K562 (cell line): ENCODE results near the gene YBEY. TPM values are rescaled to one million over a fixed set of nuclear protein-coding genes. Genes with fewer than 3 reads are reported as not detected.

Experiments used
- CTCFL ChIP-seq: IDR thresholded peaks from 2 replicates; pipeline ENCODE4 v1.6.1; 2011; ENCODE audit warnings: borderline replicate concordance, low read depth, mild to moderate bottlenecking, moderate library complexity, low read length; ENCODE audit not compliant: insufficient read depth, poor library complexity, severe bottlenecking
- ETV5 ChIP-seq: sonication (generic); formaldehyde crosslinking; IDR thresholded peaks from 2 replicates; pipeline ENCODE4 v1.4.0; 2020; ENCODE audit warnings: low read depth, mild to moderate bottlenecking, missing genetic modification reagents
- ETV6 ChIP-seq, 3 experiments: fragments of 150-350 bp in 1 of 3; sonication (generic) in 1 of 3; formaldehyde crosslinking in 1 of 3; IDR thresholded peaks; 2 replicates each; pipeline versions ENCODE4 v1.6.1 to v1.8.0; 2014 to 2022; ENCODE audit warnings: borderline replicate concordance in 2 of 3, low read depth in 2 of 3, antibody characterized with exemption in 1 of 3, low read length in 1 of 3, mild to moderate bottlenecking in 1 of 3, missing genetic modification reagents in 1 of 3
- FOXO4 ChIP-seq: fragments of 450-650 bp; formaldehyde crosslinking; IDR thresholded peaks from 2 replicates; pipeline ENCODE4 v1.4.0; 2020; ENCODE audit warnings: mild to moderate bottlenecking, moderate library complexity
- KDM5B ChIP-seq: fragments of 200-600 bp; sonication (generic); IDR thresholded peaks from 2 replicates; pipeline ENCODE4 v1.6.1; 2012; ENCODE audit warnings: low read depth, mild to moderate bottlenecking, moderate library complexity, low read length, control low read depth, inconsistent platforms; ENCODE audit not compliant: insufficient replicate concordance
- KLF10 ChIP-seq: fragments of 250-450 bp; sonication (Bioruptor Pico); IDR thresholded peaks from 2 replicates; pipeline ENCODE4 v1.6.1; 2021; ENCODE audit warnings: matching md5 sums
- MECOM ChIP-seq: fragments of 250-450 bp; sonication (Bioruptor Pico); IDR thresholded peaks from 2 replicates; pipeline ENCODE4 v1.8.0; 2022; ENCODE audit warnings: inconsistent platforms
- MEF2A ChIP-seq: IDR thresholded peaks from 2 replicates; pipeline ENCODE4 v1.6.1; 2011; ENCODE audit warnings: low read depth, mild to moderate bottlenecking, low read length, moderate library complexity; ENCODE audit not compliant: control insufficient read depth
- NCOR1 ChIP-seq: fragments of 450-650 bp; IDR thresholded peaks from 2 replicates; pipeline ENCODE4 v1.6.1; 2016; ENCODE audit warnings: mild to moderate bottlenecking, moderate library complexity
- PRDM10 ChIP-seq: fragments of 450-650 bp; IDR thresholded peaks from 2 replicates; pipeline ENCODE4 v1.6.1; 2018; ENCODE audit not compliant: partially characterized antibody
- PYGO2 ChIP-seq: fragments of 450-650 bp; IDR thresholded peaks from 2 replicates; pipeline ENCODE4 v1.6.1; 2016; ENCODE audit warnings: mild to moderate bottlenecking, missing genetic modification characterization, moderate library complexity, missing compliant biosample characterization
- RNF2 ChIP-seq: sonication (generic); IDR thresholded peaks from 2 replicates; pipeline ENCODE4 v1.6.1; 2016
- SIN3A ChIP-seq, 2 experiments: fragments of 150-350 bp in 1 of 2; IDR thresholded peaks; 2 replicates each; pipeline ENCODE4 v1.6.1; 2011 to 2016; ENCODE audit warnings: borderline replicate concordance in 2 of 2, low read depth in 2 of 2, low read length in 2 of 2, mild to moderate bottlenecking in 2 of 2, moderate library complexity in 2 of 2; ENCODE audit not compliant: control insufficient read depth in 1 of 2
- SMAD4 ChIP-seq: fragments of 250-450 bp; sonication (Bioruptor Pico); conservative IDR thresholded peaks from 2 replicates; pipeline ENCODE4 v1.8.0; 2021; ENCODE audit warnings: inconsistent platforms, mild to moderate bottlenecking, moderate library complexity
- ZNF277 ChIP-seq: fragments of 250-450 bp; sonication (Bioruptor Pico); IDR thresholded peaks from 2 replicates; pipeline ENCODE4 v1.8.0; 2022; ENCODE audit warnings: inconsistent platforms, mild to moderate bottlenecking, moderate library complexity, borderline replicate concordance
- ZNF551 ChIP-seq: fragments of 250-450 bp; sonication (Bioruptor Pico); IDR thresholded peaks from 2 replicates; pipeline ENCODE4 v1.5.0; 2021; ENCODE audit warnings: mild to moderate bottlenecking, moderate library complexity
- polyA plus RNA-seq, 8 experiments: library from polyadenylated mRNA; depleted of rRNA in 4 of 8; stranded (reverse) in 5 of 8; unstranded in 3 of 8; fragments of >200 nt; fragmentation: Nextera tagmentation in 2 of 8; fragmentation: Illumina TruSeq in 1 of 8; extraction: Ambion mirVana in 2 of 8; extraction: Trizol in 1 of 8; gene quantifications; 2 replicates each; pipeline versions ENCODE4 v1.2.1 to v1.2.3, GENCODE V29; 2011 to 2014; ENCODE audit warnings: inconsistent platforms in 1 of 8, missing spikeins in 1 of 8
- total RNA-seq, 7 experiments: library from RNA; depleted of rRNA in 6 of 7; stranded (reverse); fragments of >200 nt in 6 of 7; fragmentation: Illumina TruSeq in 2 of 7; extraction: Trizol in 2 of 7; gene quantifications; 2 replicates each; pipeline versions ENCODE4 v1.2.1 to v1.2.3, GENCODE V29; 2011 to 2021; ENCODE audit warnings: low replicate concordance in 1 of 7

Gene YBEY
- total and polyA plus RNA-seq, 9 of the 15 experiments (the other 6 are each of a cell fraction or from before 2014, with no cell fraction given) = 6.4 to 28.0 (median 12.4) TPM

GRCh38 chr21:46324390-46325072 is 38.4 kb downstream of the YBEY start (continued):
- TF ChIP-seq CTCFL (peak; percentile 63), MECOM (CRISPR knock-in tag) (no peak), NCOR1 (no peak; the same call in 1 of the 2 replicates), ETV5 (peak; percentile 59; the same call in 1 of the 2 replicates), ZNF277 (CRISPR knock-in tag) (no peak), PRDM10 (no peak), SMAD4 (CRISPR knock-in tag) (0 out of 2 replicates have a peak, but pooled peaks have one; percentile 7), MEF2A (no peak), ETV6 (IDR thresholded peaks at IDR 0.05; ENCODE audit: borderline replicate concordance in 1 of 2, low read depth in 2 of 2, low read length in 1 of 2) (no peak), ETV6 (CRISPR knock-in tag; IDR thresholded peaks at IDR 0.05; ENCODE audit: borderline replicate concordance) (no peak), ZNF551 (CRISPR knock-in tag) (no peak), SIN3A (IDR thresholded peaks at IDR 0.05; ENCODE audit: borderline replicate concordance in 2 of 2, control insufficient read depth in 1 of 2, low read depth in 2 of 2, low read length in 2 of 2) (peak in 1 of 2 experiments; percentile 79; a peak in 1 of 4 replicates), KDM5B (peak; percentile 82), RNF2 (0 out of 2 replicates have a peak, but pooled peaks have one; percentile 39), FOXO4 (CRISPR knock-in tag) (no peak), KLF10 (CRISPR knock-in tag) (no peak), PYGO2 (tag) (no peak)
